HepG2 (cell line): ENCODE results near the gene CEP68. TPM values are rescaled to one million over a fixed set of nuclear protein-coding genes. Genes with fewer than 3 reads are reported as not detected.

Experiments
- DPF2 ChIP-seq: sonication (generic); formaldehyde crosslinking; IDR thresholded peaks from 2 replicates; pipeline ENCODE4 v1.4.0; 2020; ENCODE audit warnings: mild to moderate bottlenecking, low read depth, missing genetic modification reagents, borderline replicate concordance
- GATAD2A ChIP-seq: IDR thresholded peaks from 2 replicates; pipeline ENCODE4 v1.6.1; 2016
- GLMP ChIP-seq: sonication (generic); formaldehyde crosslinking; IDR thresholded peaks from 2 replicates; pipeline ENCODE4 v1.9.0; 2021; ENCODE audit warnings: missing genetic modification reagents, mild to moderate bottlenecking, borderline replicate concordance
- HMGA1 ChIP-seq: sonication (generic); formaldehyde crosslinking; conservative IDR thresholded peaks from 2 replicates; pipeline ENCODE4 v1.4.0; 2020; ENCODE audit warnings: missing genetic modification reagents
- ISX ChIP-seq: sonication (generic); formaldehyde crosslinking; conservative IDR thresholded peaks from 2 replicates; pipeline ENCODE4 v1.5.0; 2020; ENCODE audit warnings: missing genetic modification reagents
- KAT2B ChIP-seq: fragments of 150-350 bp; IDR thresholded peaks from 2 replicates; pipeline ENCODE4 v1.6.1; 2014; ENCODE audit warnings: low read depth, low read length, borderline replicate concordance
- KLF16 ChIP-seq, 2 experiments: sonication (generic) in 1 of 2; formaldehyde crosslinking in 1 of 2; IDR thresholded peaks; 2 replicates each; pipeline versions ENCODE4 v1.6.1 to v1.8.0; 2016 to 2023; ENCODE audit warnings: missing genetic modification reagents in 2 of 2, missing compliant biosample characterization in 1 of 2
- MED8 ChIP-seq: sonication (generic); formaldehyde crosslinking; IDR thresholded peaks from 2 replicates; pipeline ENCODE4 v1.8.1; 2023; ENCODE audit warnings: mild to moderate bottlenecking, missing genetic modification reagents; ENCODE audit not compliant: insufficient replicate concordance
- NCOR1 ChIP-seq: fragments of 200-600 bp; sonication (generic); IDR thresholded peaks from 2 replicates; pipeline ENCODE4 v1.7.0; 2017; ENCODE audit warnings: antibody characterized with exemption, low read length, borderline replicate concordance
- PPARG ChIP-seq: conservative IDR thresholded peaks from 2 replicates; pipeline ENCODE4 v1.6.1; 2016; ENCODE audit warnings: missing biosample characterization, missing genetic modification reagents
- SKI ChIP-seq: fragments of 450-650 bp; IDR thresholded peaks from one replicate; pipeline ENCODE4 v1.6.1; 2018; ENCODE audit warnings: mild to moderate bottlenecking; ENCODE audit not compliant: partially characterized antibody
- SMAD1 ChIP-seq: sonication (generic); formaldehyde crosslinking; IDR thresholded peaks from 2 replicates; pipeline ENCODE4 v1.4.0; 2020; ENCODE audit warnings: missing genetic modification reagents, low read depth, mild to moderate bottlenecking, borderline replicate concordance
- SOX5 ChIP-seq: IDR thresholded peaks from 2 replicates; pipeline ENCODE4 v1.6.1; 2016; ENCODE audit warnings: borderline replicate concordance
- WIZ ChIP-seq: sonication (generic); formaldehyde crosslinking; IDR thresholded peaks from 2 replicates; pipeline ENCODE4 v1.5.1; 2020; ENCODE audit warnings: mild to moderate bottlenecking, missing genetic modification reagents
- YEATS4 ChIP-seq: sonication (generic); formaldehyde crosslinking; IDR thresholded peaks from 2 replicates; pipeline ENCODE4 v1.4.0; 2020; ENCODE audit warnings: missing genetic modification reagents, borderline replicate concordance
- ZBTB38 ChIP-seq: sonication (generic); formaldehyde crosslinking; IDR thresholded peaks from 2 replicates; pipeline ENCODE4 v1.5.1; 2020; ENCODE audit warnings: mild to moderate bottlenecking, missing genetic modification reagents
- ZBTB39 ChIP-seq: sonication (generic); formaldehyde crosslinking; IDR thresholded peaks from 2 replicates; pipeline ENCODE4 v1.5.0; 2020; ENCODE audit warnings: missing genetic modification reagents
- ZBTB43 ChIP-seq: sonication (generic); formaldehyde crosslinking; conservative IDR thresholded peaks from 2 replicates; pipeline ENCODE4 v1.4.0; 2020; ENCODE audit warnings: missing genetic modification reagents
- ZNF124 ChIP-seq: sonication (generic); formaldehyde crosslinking; IDR thresholded peaks from 2 replicates; pipeline ENCODE4 v1.4.0; 2020; ENCODE audit warnings: missing genetic modification reagents
- ZNF18 ChIP-seq: sonication (generic); formaldehyde crosslinking; IDR thresholded peaks from 2 replicates; pipeline ENCODE4 v1.8.0; 2022; ENCODE audit warnings: mild to moderate bottlenecking, missing genetic modification reagents; ENCODE audit not compliant: insufficient replicate concordance
- ZNF20 ChIP-seq: sonication (generic); formaldehyde crosslinking; IDR thresholded peaks from 2 replicates; pipeline ENCODE4 v1.4.0; 2020; ENCODE audit warnings: mild to moderate bottlenecking, moderate library complexity, missing genetic modification reagents
- ZNF224 ChIP-seq: sonication (generic); formaldehyde crosslinking; IDR thresholded peaks from 2 replicates; pipeline ENCODE4 v1.5.0; 2020; ENCODE audit warnings: mild to moderate bottlenecking, missing genetic modification reagents
- ZNF761 ChIP-seq: sonication (generic); formaldehyde crosslinking; conservative IDR thresholded peaks from 2 replicates; pipeline ENCODE4 v1.4.0; 2020; ENCODE audit warnings: mild to moderate bottlenecking, missing genetic modification reagents
- ZNF841 ChIP-seq: sonication (generic); formaldehyde crosslinking; IDR thresholded peaks from 2 replicates; pipeline ENCODE4 v1.8.1; 2023; ENCODE audit warnings: missing genetic modification reagents, borderline replicate concordance
- polyA plus RNA-seq, 8 experiments: library from polyadenylated mRNA; depleted of rRNA in 3 of 8; stranded (reverse) in 7 of 8; unstranded in 1 of 8; fragments of >200 nt; fragmentation: Illumina TruSeq in 4 of 8; extraction: Trizol in 4 of 8; gene quantifications; 2 replicates each; pipeline versions ENCODE4 v1.2.1 to v1.2.3, GENCODE V29; 2011 to 2016; ENCODE audit warnings: low read depth in 4 of 8, missing spikeins in 1 of 8, mixed read lengths in 1 of 8; ENCODE audit not compliant: insufficient read depth in 1 of 8
- total RNA-seq, 5 experiments: library from RNA; depleted of rRNA; stranded (reverse); fragments of >200 nt; fragmentation: Illumina TruSeq; extraction: Trizol; gene quantifications; 2 replicates each; pipeline ENCODE4 v1.2.3, GENCODE V29; 2016; ENCODE audit warnings: low read depth in 1 of 5

CEP68 gene
- total and polyA plus RNA-seq, 2 of the 13 experiments (the other 11 are each of a cell fraction or from before 2014, with no cell fraction given): 5.7 to 9.3 TPM

- TF ChIP-seq ZBTB39 (CRISPR knock-in tag): no peak
- TF ChIP-seq KAT2B: no peak
- no peak for TF ChIP-seq ZNF761 (CRISPR knock-in tag)
- no peak for TF ChIP-seq ZNF224 (CRISPR knock-in tag)
- TF ChIP-seq PPARG (CRISPR knock-in tag): no peak
- TF ChIP-seq HMGA1 (CRISPR knock-in tag): no peak
- no peak for TF ChIP-seq ZNF841
- no peak for TF ChIP-seq ISX (CRISPR knock-in tag)
- TF ChIP-seq SOX5 (CRISPR knock-in tag): no peak; the same call in 1 of the 2 replicates
- 0 out of 4 replicates have a peak, but pooled peaks of 1 of the 2 experiments have one; percentile 25 for TF ChIP-seq KLF16 (CRISPR knock-in tag; IDR thresholded peaks at IDR 0.05)
- 0 out of 2 replicates have a peak, but pooled peaks have one; percentile 59 for TF ChIP-seq WIZ (CRISPR knock-in tag)
- TF ChIP-seq DPF2: no peak; the same call in 1 of the 2 replicates
- no peak for TF ChIP-seq ZNF18 (CRISPR knock-in tag)
- TF ChIP-seq GATAD2A (CRISPR knock-in tag): peak; percentile 90
- TF ChIP-seq YEATS4 (CRISPR knock-in tag): no peak; the same call in 1 of the 2 replicates
- TF ChIP-seq GLMP (CRISPR knock-in tag): no peak
- no peak for TF ChIP-seq ZNF20
- TF ChIP-seq SKI: no peak
- TF ChIP-seq NCOR1: peak; percentile 86; the same call in 1 of the 2 replicates
- no peak for TF ChIP-seq MED8
- TF ChIP-seq SMAD1: no peak
- TF ChIP-seq ZNF124 (CRISPR knock-in tag): no peak
- TF ChIP-seq ZBTB38 (CRISPR knock-in tag): no peak
- TF ChIP-seq ZBTB43 (CRISPR knock-in tag): 0 out of 2 replicates have a peak, but pooled peaks have one; percentile 52
These were observed 1.3 kb upstream of the CEP68 start (continued) for GRCh38 chr2:65054749-65055421.
